Small intestine (tissue), 7 donors: ENCODE measurements around the gene SPTBN5. TPM values are rescaled to one million over a fixed set of nuclear protein-coding genes. Genes with fewer than 3 reads are reported as not detected.

Experiments used
- DNase-seq, 2 donors: peaks; one replicate each; pipeline versions ENCODE4 v3.0.0 to v3.0.0-alpha.2; 2013
- FAIRE-seq: peaks from 2 replicates; lab custom pipeline; 2012; peaks lifted over from hg19 to GRCh38; lab: Jason Lieb, UNC
- H3K27ac ChIP-seq, 3 donors: one replicate each; pipeline ENCODE4 v1.5.1; 2013; ENCODE audit warnings: low read length in 2 of 3, mild to moderate bottlenecking in 2 of 3, control low read depth in 1 of 3, inconsistent platforms in 1 of 3, low read depth in 1 of 3, moderate library complexity in 1 of 3
- H3K27me3 ChIP-seq, 3 donors: one replicate each; pipeline ENCODE4 v1.6.1; 2013; ENCODE audit warnings: low read length in 3 of 3, inconsistent platforms in 1 of 3; ENCODE audit not compliant: control insufficient read depth in 3 of 3, insufficient read depth in 3 of 3
- H3K36me3 ChIP-seq, 3 donors: one replicate each; pipeline ENCODE4 v1.6.1; 2013; ENCODE audit warnings: low read length in 3 of 3, inconsistent platforms in 1 of 3, low read depth in 1 of 3, mild to moderate bottlenecking in 1 of 3, moderate library complexity in 1 of 3; ENCODE audit not compliant: control insufficient read depth in 3 of 3, insufficient read depth in 2 of 3
- H3K4me1 ChIP-seq, 3 donors: one replicate each; pipeline ENCODE4 v1.6.1; 2013; ENCODE audit warnings: low read length in 2 of 3, inconsistent platforms in 1 of 3, low read depth in 1 of 3, mild to moderate bottlenecking in 1 of 3, moderate library complexity in 1 of 3; ENCODE audit not compliant: control insufficient read depth in 3 of 3, insufficient read depth in 2 of 3
- H3K4me3 ChIP-seq, 3 donors: one replicate each; pipeline ENCODE4 v1.5.1; 2013; ENCODE audit warnings: low read length in 3 of 3, control low read depth in 1 of 3, inconsistent platforms in 1 of 3, low read depth in 1 of 3, mild to moderate bottlenecking in 1 of 3, moderate library complexity in 1 of 3
- H3K9me3 ChIP-seq, 2 donors: one replicate each; pipeline ENCODE4 v1.6.1; 2013; ENCODE audit warnings: low read depth in 1 of 2, low read length in 1 of 2; ENCODE audit not compliant: control insufficient read depth in 2 of 2, insufficient read depth in 1 of 2
- WGBS, 3 donors: extraction: QIAGEN DNeasy Blood & Tissue Kit; methylation state at CpG; one replicate each; pipeline ENCODE4 v1.1.7; 2013; 5-methylcytosine and 5-hydroxymethylcytosine counted together
- polyA plus RNA-seq, 4 donors: library from polyadenylated mRNA; stranded (reverse) in 3 of 4; unstranded in 1 of 4; fragments of 200-250 nt in 3 of 4; fragments of 120-200 nt in 1 of 4; gene quantifications; one replicate each; pipeline versions ENCODE4 v1.2.1 to v1.2.3, GENCODE V29; 2013
- donor health status: healthy with polysubstance abuse.
- donor health status: control.
- donor health status: control.
- donor health status: Bipolar disorder and iron deficiency.
- donor health status: healthy.

The SPTBN5 gene
- polyA plus RNA-seq, 4 donors = 0.45 to 1.6 (median 0.57) TPM

DNA sequence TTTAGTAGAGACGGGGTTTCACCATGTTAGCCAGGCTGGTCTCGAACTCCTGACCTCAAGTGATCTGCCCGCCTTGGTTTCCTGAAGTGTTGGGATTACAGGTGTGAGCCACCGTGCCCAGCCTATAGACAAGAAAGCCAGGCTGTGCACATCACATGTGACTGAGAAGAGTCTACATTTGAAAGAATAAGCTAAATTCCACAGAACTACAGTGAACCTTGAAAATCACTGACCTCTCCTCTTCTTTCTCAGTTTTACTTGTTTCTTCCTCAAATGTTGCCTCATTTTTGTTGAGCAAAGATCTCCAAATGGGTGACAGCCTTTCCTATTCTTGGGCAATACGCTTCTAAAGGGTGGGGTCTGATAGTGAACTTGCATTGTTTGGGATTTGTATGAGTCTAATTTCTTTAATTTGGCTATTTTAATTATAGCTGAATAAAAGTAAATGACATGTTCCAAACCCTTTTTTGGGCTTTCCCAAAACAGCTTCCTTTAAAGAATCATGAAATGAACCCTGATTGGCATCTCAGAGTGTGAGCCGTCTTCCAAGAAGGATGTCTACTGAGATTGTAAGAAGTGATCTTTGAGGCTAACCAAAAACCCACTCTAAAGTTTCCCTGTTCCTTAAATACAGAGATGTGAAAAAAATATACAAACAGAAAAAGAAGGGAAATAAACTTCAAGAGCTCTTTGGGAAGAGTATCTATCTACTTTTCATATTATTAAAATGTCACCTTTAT is 21.6 kb upstream of the SPTBN5 start:
- WGBS, 3 donors = 87 to 95% (median 92%) methylated on average over 6 of the region's 6 CpGs
- Histone ChIP-seq H3K4me3 (no peak overlapping the region), H3K9me3 (no peaks in the 10 kb centered on the region), H3K27ac (no peak overlapping the region), H3K4me1 (peaks cover 0 to 23% (median 2%) of the 10 kb centered on the region in 3 donors), H3K36me3 (peaks cover 0 to 44% (median 3%) of the 10 kb centered on the region in 3 donors), H3K27me3 (no peaks in the 10 kb centered on the region)
- FAIRE-seq = no peak
- DNase-seq = no peak

DNA sequence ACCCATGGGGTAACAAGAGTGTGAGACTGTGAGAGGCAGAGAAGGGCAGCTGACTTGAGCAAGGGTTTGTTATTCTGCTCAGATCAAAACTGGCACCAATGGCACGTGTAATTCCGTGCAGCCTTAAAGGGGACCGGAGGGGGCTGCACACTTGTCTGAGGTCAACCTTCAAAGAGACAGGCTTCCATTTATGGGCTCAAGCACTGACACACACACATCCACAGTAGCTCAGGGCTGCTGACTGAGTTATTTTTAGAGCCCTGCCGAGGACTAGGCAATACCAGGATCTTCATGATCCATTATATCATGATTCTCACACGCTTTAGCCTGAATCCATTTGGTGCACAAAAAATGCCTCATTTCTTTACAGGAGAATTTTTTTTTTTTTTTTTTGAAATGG is 20.6 kb upstream of the SPTBN5 start:
- Histone ChIP-seq H3K27me3 (no peaks in the 10 kb centered on the region), H3K36me3 (peaks cover 0 to 49% (median 3%) of the 10 kb centered on the region in 3 donors), H3K9me3 (no peaks in the 10 kb centered on the region), H3K27ac (no peak overlapping the region), H3K4me3 (no peak overlapping the region), H3K4me1 (peaks cover 0 to 16% (median 2%) of the 10 kb centered on the region in 3 donors)
- WGBS, 3 donors = 74 to 95% (median 82%) methylated on average over 5 of the region's 5 CpGs
- no peak for DNase-seq
- FAIRE-seq = no peak

DNA sequence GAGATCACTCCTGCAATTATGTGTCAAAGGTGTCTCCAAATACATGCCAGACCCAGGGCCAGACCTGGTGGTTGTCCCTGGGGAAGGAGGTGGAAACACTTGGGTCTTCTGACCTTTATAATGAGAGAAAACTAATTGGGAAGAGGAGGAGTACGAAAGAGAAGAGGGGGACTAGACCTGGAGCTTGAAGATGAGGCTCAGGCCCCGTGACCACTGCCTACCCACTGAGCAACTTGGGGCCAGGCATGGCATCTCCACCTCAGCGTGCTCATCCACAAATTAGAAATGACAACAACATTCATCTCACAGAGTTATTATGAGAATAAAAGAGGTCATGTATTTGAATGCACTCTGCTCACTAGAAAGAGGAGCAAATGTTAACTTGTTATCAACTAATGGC is 19.4 kb upstream of the SPTBN5 start:
- Histone ChIP-seq H3K9me3 (no peaks in the 10 kb centered on the region), H3K36me3 (peaks cover 0 to 49% (median 4%) of the 10 kb centered on the region in 3 donors), H3K4me1 (peaks cover 0 to 26% (median 2%) of the 10 kb centered on the region in 3 donors), H3K4me3 (no peak overlapping the region), H3K27me3 (no peaks in the 10 kb centered on the region), H3K27ac (no peak overlapping the region)
- 77 to 88% (median 85%) methylated on average over 3 of the region's 3 CpGs for WGBS, 3 donors
- DNase-seq (no peak), FAIRE-seq (no peak)

DNA sequence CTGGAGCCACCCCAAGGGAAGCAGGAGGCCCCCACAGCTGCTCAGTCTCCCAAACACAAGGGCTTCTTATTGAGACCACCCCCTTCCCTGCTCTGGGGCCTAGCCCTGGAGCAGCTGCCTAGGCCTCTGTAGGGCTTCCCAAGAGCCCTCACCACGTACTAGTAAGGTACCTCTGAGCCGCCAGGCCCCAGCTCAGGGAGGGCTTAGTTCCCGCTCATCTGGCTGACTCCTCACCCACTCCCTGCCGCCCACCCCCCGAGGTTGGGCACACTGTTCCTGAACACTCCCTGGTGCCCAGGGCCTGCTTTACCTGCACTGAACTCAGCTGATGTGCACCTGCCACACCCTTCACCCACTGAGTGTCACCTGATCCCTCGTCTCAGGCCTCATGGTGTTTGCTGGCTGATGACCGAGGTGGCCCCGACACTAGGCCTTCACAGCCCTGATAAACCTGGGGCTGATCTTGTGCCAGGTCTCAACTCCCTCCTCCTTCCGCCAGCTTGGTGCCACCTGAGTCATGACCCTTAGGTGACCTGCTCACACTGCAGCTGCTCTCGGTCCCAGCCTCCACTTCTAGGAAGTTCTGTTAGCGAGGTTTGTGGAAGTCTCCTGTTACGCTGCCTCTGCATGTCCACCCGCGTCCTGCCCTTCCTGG is 18.0 kb upstream of the SPTBN5 start:
- DNase-seq (no peak), FAIRE-seq (no peak)
- no peak overlapping the region for H3K4me3 ChIP-seq
- peaks cover 0 to 57% (median 4%) of the 10 kb centered on the region in 3 donors for H3K36me3 ChIP-seq
- 87 to 90% (median 89%) methylated on average over 13 to 14 of the region's 14 CpGs for WGBS, 3 donors
- H3K9me3 ChIP-seq = no peaks in the 10 kb centered on the region
- peaks cover 0 to 17% (median 0%) of the 10 kb centered on the region in 3 donors for H3K4me1 ChIP-seq
- H3K27me3 ChIP-seq = no peaks in the 10 kb centered on the region
- no peak overlapping the region for H3K27ac ChIP-seq

DNA sequence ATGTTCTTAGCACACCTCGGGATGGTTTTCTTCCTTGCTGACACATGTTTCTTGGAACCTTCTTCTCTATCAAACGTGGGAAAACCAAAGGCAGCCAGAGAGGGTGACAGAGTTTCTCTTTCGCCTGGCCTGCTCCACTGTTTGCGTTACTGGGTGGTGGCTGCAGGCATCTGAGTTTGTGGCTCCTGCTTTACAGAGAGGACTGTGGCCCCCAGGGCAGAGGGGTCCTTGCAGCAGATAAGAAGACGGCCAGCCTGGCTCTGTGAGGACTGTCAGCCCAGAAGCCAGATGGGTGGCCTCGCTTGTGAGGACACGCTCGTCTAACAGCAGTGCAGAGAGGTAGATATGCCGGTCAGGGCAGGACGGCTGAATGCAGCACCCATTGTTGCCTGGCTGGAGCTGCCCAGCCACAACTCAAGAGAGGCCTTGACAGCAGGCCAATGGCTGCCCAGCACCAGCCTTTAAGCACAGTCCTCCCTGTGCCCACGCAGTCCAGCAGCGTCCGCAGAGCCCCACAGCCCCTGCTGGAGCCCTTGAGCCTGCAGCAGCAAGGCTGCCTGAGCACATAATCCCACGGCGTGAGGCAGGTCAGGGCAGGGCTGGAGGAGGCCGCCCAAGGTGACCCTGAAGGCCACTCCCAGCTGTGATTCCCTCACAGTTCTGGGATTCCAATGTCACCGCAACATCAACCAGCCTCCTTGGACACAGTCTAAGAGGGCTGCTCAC is 15.0 kb upstream of the SPTBN5 start:
- WGBS, 3 donors = 68 to 77% (median 73%) methylated on average over 17 of the region's 17 CpGs
- peaks cover 0 to 7% of the 10 kb centered on the region in 2 donors for H3K9me3 ChIP-seq
- peaks cover 0 to 77% (median 4%) of the 10 kb centered on the region in 3 donors for H3K36me3 ChIP-seq
- peak overlapping the region in 1 of 3 donors; percentile 41 for H3K27ac ChIP-seq
- FAIRE-seq (no peak), DNase-seq (peak in 1 of 2 donors; percentile 79)
- H3K4me3 ChIP-seq = no peak overlapping the region
- peaks cover 0 to 17% (median 0%) of the 10 kb centered on the region in 3 donors for H3K4me1 ChIP-seq
- no peaks in the 10 kb centered on the region for H3K27me3 ChIP-seq

DNA sequence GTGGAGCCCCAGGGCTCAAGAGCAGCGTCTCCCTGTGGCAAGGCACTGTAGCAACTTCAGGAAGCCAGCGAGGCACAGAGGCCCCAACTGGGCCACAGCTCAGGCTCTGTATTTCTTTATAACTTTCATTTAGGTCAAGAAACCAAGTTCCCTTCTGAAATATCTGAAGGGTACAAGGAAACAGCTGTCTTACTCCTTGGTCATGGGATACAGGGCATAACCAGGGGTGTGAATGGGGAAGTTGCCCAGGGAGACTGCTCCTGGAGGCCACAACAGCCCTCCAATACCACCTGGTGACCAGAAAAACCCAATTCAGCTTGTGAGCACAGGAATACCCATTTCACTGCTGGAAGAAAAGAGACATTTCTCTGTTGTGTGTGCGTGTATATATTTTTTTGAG is 13.3 kb upstream of the SPTBN5 start:
- Histone ChIP-seq H3K4me3 (no peak overlapping the region), H3K27ac (no peak overlapping the region), H3K9me3 (peaks cover 0 to 7% of the 10 kb centered on the region in 2 donors), H3K36me3 (peaks cover 0 to 75% (median 4%) of the 10 kb centered on the region in 3 donors), H3K27me3 (no peaks in the 10 kb centered on the region), H3K4me1 (peaks cover 0 to 16% (median 0%) of the 10 kb centered on the region in 3 donors)
- FAIRE-seq = no peak
- DNase-seq = no peak
- 89 to 95% (median 91%) methylated on average over 3 of the region's 3 CpGs for WGBS, 3 donors

DNA sequence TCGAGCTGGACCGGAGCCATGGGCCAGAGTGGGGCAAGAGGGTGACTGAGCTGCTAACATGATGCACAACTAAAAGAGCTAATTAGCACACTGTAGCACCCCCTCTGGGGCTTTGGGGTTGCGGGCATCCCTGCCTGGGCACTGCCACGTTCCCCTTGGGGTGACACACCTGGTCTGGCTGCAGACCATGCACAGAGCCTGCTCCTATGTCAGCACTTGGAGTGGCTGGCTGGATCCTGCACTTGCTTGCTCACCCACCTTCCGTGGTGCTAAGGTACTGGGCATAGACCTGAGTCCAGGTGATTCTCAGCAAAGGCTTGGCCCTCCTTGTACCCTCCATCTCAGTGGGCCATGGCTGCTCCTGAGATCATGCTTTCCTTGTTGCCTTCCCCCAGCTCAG is 12.8 kb upstream of the SPTBN5 start:
- DNase-seq (no peak), FAIRE-seq (no peak)
- peaks cover 0 to 7% of the 10 kb centered on the region in 2 donors for H3K9me3 ChIP-seq
- peaks cover 0 to 74% (median 4%) of the 10 kb centered on the region in 3 donors for H3K36me3 ChIP-seq
- no peak overlapping the region for H3K27ac ChIP-seq
- H3K27me3 ChIP-seq = no peaks in the 10 kb centered on the region
- H3K4me3 ChIP-seq = no peak overlapping the region
- WGBS, 3 donors = 96 to 99% (median 98%) methylated on average over 5 of the region's 5 CpGs
- H3K4me1 ChIP-seq = peaks cover 0 to 12% (median 0%) of the 10 kb centered on the region in 3 donors
